Endothelial cell (in vitro differentiated cells): ENCODE results near the gene ZNF425. TPM values are rescaled to one million over a fixed set of nuclear protein-coding genes. Genes with fewer than 3 reads are reported as not detected.

Experiments
- DNase-seq: peaks from one replicate; pipeline ENCODE4 v3.0.0; 2021; ENCODE audit warnings: low spot score
- H3K27ac Mint-ChIP-seq: one replicate; pipeline ENCODE4 v1.8.0; 2021; ENCODE audit warnings: mixed read lengths, inconsistent platforms; ENCODE audit not compliant: unreplicated experiment
- H3K27me3 Mint-ChIP-seq: one replicate; pipeline ENCODE4 v1.8.0; 2021; ENCODE audit warnings: mild to moderate bottlenecking, moderate library complexity, mixed read lengths, inconsistent platforms; ENCODE audit not compliant: unreplicated experiment
- H3K36me3 Mint-ChIP-seq: one replicate; pipeline ENCODE4 v1.8.0; 2021; ENCODE audit warnings: mild to moderate bottlenecking, low read depth, mixed read lengths, inconsistent platforms; ENCODE audit not compliant: unreplicated experiment
- H3K4me1 Mint-ChIP-seq: one replicate; pipeline ENCODE4 v1.8.0; 2021; ENCODE audit warnings: mild to moderate bottlenecking, mixed read lengths, inconsistent platforms; ENCODE audit not compliant: unreplicated experiment
- H3K4me3 Mint-ChIP-seq: one replicate; pipeline ENCODE4 v1.8.0; 2021; ENCODE audit warnings: mild to moderate bottlenecking, mixed read lengths, inconsistent platforms; ENCODE audit not compliant: unreplicated experiment
- H3K9me3 Mint-ChIP-seq: one replicate; pipeline ENCODE4 v1.8.0; 2021; ENCODE audit warnings: mixed read lengths, inconsistent platforms; ENCODE audit not compliant: unreplicated experiment
- total RNA-seq: library from RNA; stranded (reverse); fragmentation: NEBNext Ultra II Directional; extraction: Animal tissue kit (Norgen Biotek cat#: 25700); gene quantifications from one replicate; pipeline ENCODE4 v1.2.1, GENCODE V29; 2021; ENCODE audit not compliant: unreplicated experiment
- TF ChIP-seq, protein P1 (sequence below): fragments of 200-600 bp; sonication (generic); IDR thresholded peaks from one replicate; pipeline ENCODE4 v1.5.0; 2021; ENCODE audit warnings: antibody characterized with exemption; ENCODE audit not compliant: unreplicated experiment

ZNF425 gene
- total RNA-seq, 1 donor from 2014 or later: 6.2 TPM

DNA sequence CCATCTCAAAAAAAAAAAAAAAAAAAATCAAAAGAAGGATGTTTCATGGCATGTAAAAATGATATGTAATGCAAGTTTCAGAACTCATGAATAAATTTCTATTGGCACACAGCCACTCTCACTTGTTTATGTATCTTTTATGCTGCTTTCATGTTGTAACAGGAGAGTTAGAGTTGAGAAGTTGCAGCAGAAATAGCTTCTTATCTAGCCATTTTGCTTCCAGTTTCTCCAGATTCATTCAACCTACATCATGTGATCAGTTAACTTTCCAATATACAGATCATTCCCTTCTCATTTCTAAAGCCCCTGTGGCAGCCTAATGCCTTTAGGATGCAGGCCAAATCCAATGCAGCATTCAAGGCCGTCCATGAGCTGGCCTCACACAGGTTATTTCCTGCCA is 66.0 kb downstream of the ZNF425 start:
- TF ChIP-seq, protein P1, sequence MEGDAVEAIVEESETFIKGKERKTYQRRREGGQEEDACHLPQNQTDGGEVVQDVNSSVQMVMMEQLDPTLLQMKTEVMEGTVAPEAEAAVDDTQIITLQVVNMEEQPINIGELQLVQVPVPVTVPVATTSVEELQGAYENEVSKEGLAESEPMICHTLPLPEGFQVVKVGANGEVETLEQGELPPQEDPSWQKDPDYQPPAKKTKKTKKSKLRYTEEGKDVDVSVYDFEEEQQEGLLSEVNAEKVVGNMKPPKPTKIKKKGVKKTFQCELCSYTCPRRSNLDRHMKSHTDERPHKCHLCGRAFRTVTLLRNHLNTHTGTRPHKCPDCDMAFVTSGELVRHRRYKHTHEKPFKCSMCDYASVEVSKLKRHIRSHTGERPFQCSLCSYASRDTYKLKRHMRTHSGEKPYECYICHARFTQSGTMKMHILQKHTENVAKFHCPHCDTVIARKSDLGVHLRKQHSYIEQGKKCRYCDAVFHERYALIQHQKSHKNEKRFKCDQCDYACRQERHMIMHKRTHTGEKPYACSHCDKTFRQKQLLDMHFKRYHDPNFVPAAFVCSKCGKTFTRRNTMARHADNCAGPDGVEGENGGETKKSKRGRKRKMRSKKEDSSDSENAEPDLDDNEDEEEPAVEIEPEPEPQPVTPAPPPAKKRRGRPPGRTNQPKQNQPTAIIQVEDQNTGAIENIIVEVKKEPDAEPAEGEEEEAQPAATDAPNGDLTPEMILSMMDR: no peak
- Mint-ChIP-seq H3K9me3 (no peaks in the 10 kb centered on the region), H3K4me1 (peaks cover 9% of the 10 kb centered on the region), H3K27ac (no peak overlapping the region), H3K36me3 (no peaks in the 10 kb centered on the region), H3K4me3 (no peak overlapping the region), H3K27me3 (peaks cover 3% of the 10 kb centered on the region)
- DNase-seq: no peak

DNA sequence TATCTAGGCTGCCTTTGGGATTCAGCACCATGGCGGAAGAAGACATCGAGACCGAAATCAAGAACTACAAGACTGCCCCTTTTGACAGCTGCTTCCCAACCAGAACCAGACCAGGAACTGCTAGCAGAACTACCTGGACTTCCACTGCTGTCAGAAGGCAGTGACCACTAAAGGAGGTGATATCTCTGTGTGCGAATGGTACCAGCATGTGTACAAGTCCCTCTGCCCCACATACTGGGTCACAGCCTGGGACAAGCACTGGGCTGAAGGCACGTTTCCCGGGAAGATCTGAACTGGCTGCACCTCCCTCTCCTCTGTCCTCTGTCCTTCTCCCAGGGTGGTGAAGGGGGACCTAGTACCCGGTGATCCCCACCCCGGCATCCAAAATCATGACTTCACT is 72.2 kb downstream of the ZNF425 start:
- no peak overlapping the region for H3K4me3 Mint-ChIP-seq
- H3K4me1 Mint-ChIP-seq: no peaks in the 10 kb centered on the region
- H3K36me3 Mint-ChIP-seq: no peaks in the 10 kb centered on the region
- no peak for DNase-seq
- peaks cover 6% of the 10 kb centered on the region for H3K27me3 Mint-ChIP-seq
- no peaks in the 10 kb centered on the region for H3K9me3 Mint-ChIP-seq
- no peak overlapping the region for H3K27ac Mint-ChIP-seq
- TF ChIP-seq, protein P1: no peak

DNA sequence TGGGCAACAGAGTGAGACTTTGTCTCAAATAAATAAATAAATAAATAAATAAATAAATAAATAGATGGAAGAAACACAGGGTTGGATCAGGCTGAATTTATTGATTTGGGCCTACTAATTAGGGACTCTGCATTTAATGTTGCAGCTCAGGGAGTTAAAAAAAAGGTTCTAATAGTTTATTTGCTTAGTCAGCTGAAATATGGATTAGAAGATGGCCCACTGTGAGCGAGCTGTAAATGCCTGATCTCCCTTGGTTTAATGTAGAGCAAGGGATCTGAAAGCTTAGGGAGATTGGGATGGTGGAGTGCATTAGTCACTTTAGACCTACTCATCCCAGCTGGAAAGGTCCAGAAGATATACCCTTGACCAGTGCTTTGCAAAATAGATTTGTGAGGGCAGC is 72.7 kb downstream of the ZNF425 start:
- TF ChIP-seq, protein P1: no peak
- Mint-ChIP-seq H3K9me3 (no peaks in the 10 kb centered on the region), H3K27ac (no peak overlapping the region), H3K4me1 (no peaks in the 10 kb centered on the region), H3K27me3 (peaks cover 6% of the 10 kb centered on the region), H3K36me3 (no peaks in the 10 kb centered on the region), H3K4me3 (no peak overlapping the region)
- DNase-seq: no peak

Other genes starting within 250 kb of the ZNF425 start
- gene EZH2, start 242.0 kb downstream of the ZNF425 start, total RNA-seq: 37.5 TPM
- gene PDIA4, start 97.8 kb downstream of the ZNF425 start, total RNA-seq: 266 TPM
- 19.0 TPM for gene ZNF786, start 35.6 kb downstream of the ZNF425 start, total RNA-seq
- 14.9 TPM for gene ZNF398, start 21.1 kb upstream of the ZNF425 start, total RNA-seq
- 40.0 TPM for gene ZNF282, start 69.2 kb upstream of the ZNF425 start, total RNA-seq
- 12.8 TPM for gene ZNF212, start 113.3 kb upstream of the ZNF425 start, total RNA-seq
- 15.3 TPM for gene ZNF783, start 135.9 kb upstream of the ZNF425 start, total RNA-seq